Calu3 (cell line): ENCODE measurements around the gene SLC25A10. TPM values are rescaled to one million over a fixed set of nuclear protein-coding genes. Genes with fewer than 3 reads are reported as not detected.

Source experiments
- BruUV-seq: library from RNA; stranded (reverse); fragments of 400-500 nt; replicated peaks from 2 replicates; lab custom pipeline; 2021; lab: Mats Ljungman, UMichigan
- CTCF ChIA-PET: fragments of 300-600 bp; sonication (Branson Sonifier 250); formaldehyde crosslinking; loops from one replicate; lab custom pipeline; 2022; ENCODE audit warnings: antibody characterized with exemption; lab: Charles Lee
- DNase-seq: peaks from one replicate; pipeline ENCODE4 v3.0.0; 2022
- H3K27ac Mint-ChIP-seq: one replicate; pipeline ENCODE4 v1.8.0; 2022; ENCODE audit warnings: mixed read lengths; ENCODE audit not compliant: unreplicated experiment
- H3K27me3 Mint-ChIP-seq: one replicate; pipeline ENCODE4 v1.8.0; 2022; ENCODE audit warnings: mixed read lengths; ENCODE audit not compliant: unreplicated experiment
- H3K36me3 Mint-ChIP-seq: one replicate; pipeline ENCODE4 v1.8.0; 2022; ENCODE audit warnings: mild to moderate bottlenecking, moderate library complexity, mixed read lengths; ENCODE audit not compliant: insufficient read depth, unreplicated experiment
- H3K4me1 Mint-ChIP-seq: one replicate; pipeline ENCODE4 v1.8.0; 2022; ENCODE audit warnings: mild to moderate bottlenecking, low read depth, mixed read lengths; ENCODE audit not compliant: unreplicated experiment
- H3K4me3 Mint-ChIP-seq: one replicate; pipeline ENCODE4 v1.8.0; 2022; ENCODE audit warnings: mild to moderate bottlenecking, low read depth, moderate library complexity, mixed read lengths; ENCODE audit not compliant: unreplicated experiment
- H3K9me3 Mint-ChIP-seq: one replicate; pipeline ENCODE4 v1.8.0; 2022; ENCODE audit warnings: low read depth, mixed read lengths; ENCODE audit not compliant: unreplicated experiment
- CTCF ChIP-seq: fragments of 200-600 bp; IDR thresholded peaks from one replicate; pipeline ENCODE4 v1.8.0; 2022; ENCODE audit warnings: antibody characterized with exemption; ENCODE audit not compliant: unreplicated experiment
- intact Hi-C: fragments of 100-400 bp; cut with micrococcal nuclease; formaldehyde crosslinking; loops from one replicate; pipeline ENCODE4 v1.10.0; 2022; ENCODE audit not compliant: unreplicated experiment
- total RNA-seq: library from RNA; stranded (reverse); gene quantifications from 2 replicates; pipeline ENCODE4 v1.2.3, GENCODE V29; 2022

Gene SLC25A10
- total RNA-seq, 1 experiment from 2014 or later = 72.3 TPM

- Mint-ChIP-seq H3K27ac (no peak overlapping the region), H3K4me3 (no peak overlapping the region), H3K9me3 (no peaks in the 10 kb centered on the region), H3K36me3 (peaks cover 81% of the 10 kb centered on the region), H3K4me1 (no peaks in the 10 kb centered on the region), H3K27me3 (no peaks in the 10 kb centered on the region)
- no peak for DNase-seq
- no peak for TF ChIP-seq CTCF
- BruUV-seq = no TSS peak
- CTCF ChIA-PET = no interaction called here
- intact Hi-C loops = no loop called here
These were observed 20.5 kb upstream of the SLC25A10 start for GRCh38 chr17:81691608-81692007.

DNA sequence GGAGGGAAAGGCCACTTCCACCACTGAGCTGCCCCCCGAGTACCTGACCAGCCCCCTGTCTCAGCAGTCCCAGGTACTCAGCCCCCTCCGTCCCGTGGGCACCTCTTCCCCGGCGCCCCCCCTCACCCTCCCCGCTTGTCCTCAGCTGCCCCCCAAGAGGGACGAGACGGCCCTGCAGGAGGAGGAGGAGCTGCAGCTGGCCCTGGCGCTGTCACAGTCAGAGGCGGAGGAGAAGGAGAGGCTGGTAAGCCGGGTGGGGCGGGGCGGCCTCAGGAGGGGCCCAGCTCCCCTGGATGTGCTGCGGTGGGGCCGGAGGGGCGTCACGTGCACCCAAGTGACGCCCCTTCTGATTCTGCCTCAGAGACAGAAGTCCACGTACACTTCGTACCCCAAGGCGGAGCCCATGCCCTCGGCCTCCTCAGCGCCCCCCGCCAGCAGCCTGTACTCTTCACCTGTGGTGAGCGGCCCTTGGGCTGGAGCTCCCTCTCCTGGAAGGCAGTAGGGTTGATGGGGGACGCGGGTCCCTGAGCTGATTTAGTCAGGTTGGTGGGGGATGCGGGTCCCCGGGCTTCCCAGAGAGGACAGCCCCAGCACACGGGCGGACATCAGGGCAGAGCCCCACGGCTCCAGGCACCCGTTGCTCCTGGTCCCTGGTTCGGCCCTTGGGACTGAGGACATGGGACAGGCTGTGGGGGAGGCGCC, 18.4 kb upstream of the SLC25A10 start:
- no TSS peak for BruUV-seq
- CTCF ChIA-PET = no interaction called here

GRCh38 chr17:81694810-81695209, 17.3 kb upstream of the SLC25A10 start:
- H3K9me3 Mint-ChIP-seq = no peaks in the 10 kb centered on the region
- no peak overlapping the region for H3K4me3 Mint-ChIP-seq
- no TSS peak for BruUV-seq
- CTCF ChIA-PET = no interaction called here
- intact Hi-C loops = no loop called here
- no peaks in the 10 kb centered on the region for H3K4me1 Mint-ChIP-seq
- no peak overlapping the region for H3K27ac Mint-ChIP-seq
- H3K36me3 Mint-ChIP-seq = peaks cover 88% of the 10 kb centered on the region
- no peak for TF ChIP-seq CTCF
- H3K27me3 Mint-ChIP-seq = no peaks in the 10 kb centered on the region
- no peak for DNase-seq

More for the DNA sequence above, 18.4 kb upstream of the SLC25A10 start:
- H3K4me3 Mint-ChIP-seq = no peak overlapping the region
- DNase-seq = no peak
- H3K4me1 Mint-ChIP-seq = no peaks in the 10 kb centered on the region
- H3K36me3 Mint-ChIP-seq = peaks cover 88% of the 10 kb centered on the region
- H3K27me3 Mint-ChIP-seq = no peaks in the 10 kb centered on the region
- intact Hi-C loops = no loop called here
- no peak for TF ChIP-seq CTCF
- H3K9me3 Mint-ChIP-seq = no peaks in the 10 kb centered on the region
- H3K27ac Mint-ChIP-seq = no peak overlapping the region

- DNase-seq = no peak
- H3K4me3 Mint-ChIP-seq = no peak overlapping the region
- no peaks in the 10 kb centered on the region for H3K4me1 Mint-ChIP-seq
- no peak for TF ChIP-seq CTCF
- intact Hi-C loops = no loop called here
- no peaks in the 10 kb centered on the region for H3K27me3 Mint-ChIP-seq
- no peak overlapping the region for H3K27ac Mint-ChIP-seq
- CTCF ChIA-PET = no interaction called here
- H3K9me3 Mint-ChIP-seq = no peaks in the 10 kb centered on the region
- peaks cover 88% of the 10 kb centered on the region for H3K36me3 Mint-ChIP-seq
- no TSS peak for BruUV-seq
These were observed 16.9 kb upstream of the SLC25A10 start for GRCh38 chr17:81695211-81695610.
